Tibial nerve (tissue), 4 donors: ENCODE data around the gene MRPL36. TPM values are rescaled to one million over a fixed set of nuclear protein-coding genes. Genes with fewer than 3 reads are reported as not detected.

Source experiments
- DNase-seq, 2 donors: peaks; one replicate each; pipeline ENCODE4 v3.0.0-alpha.2; 2019; ENCODE audit warnings: low spot score in 2 of 2
- H3K27ac ChIP-seq, 4 donors: fragments of 200-600 bp; sonication (generic) in 3 of 4; one replicate each; pipeline ENCODE4 v1.5.1; 2017 to 2019; ENCODE audit warnings: mild to moderate bottlenecking in 1 of 4
- H3K27me3 ChIP-seq, 2 donors: fragments of 200-600 bp; sonication (generic) in 1 of 2; one replicate each; pipeline versions ENCODE4 v1.5.1 to v1.6.0; 2017 to 2019
- H3K36me3 ChIP-seq, 3 donors: fragments of 200-600 bp; sonication (generic); one replicate each; pipeline ENCODE4 v1.5.1; 2018 to 2019
- H3K4me1 ChIP-seq, 4 donors: fragments of 200-600 bp; sonication (generic) in 3 of 4; one replicate each; pipeline ENCODE4 v1.5.1; 2017 to 2019
- H3K4me3 ChIP-seq, 4 donors: fragments of 200-600 bp; sonication (generic) in 3 of 4; one replicate each; pipeline ENCODE4 v1.5.1; 2017 to 2019; ENCODE audit warnings: mild to moderate bottlenecking in 1 of 4, moderate library complexity in 1 of 4
- H3K9me3 ChIP-seq, 4 donors: fragments of 200-600 bp; sonication (generic) in 3 of 4; one replicate each; pipeline ENCODE4 v1.5.1; 2017 to 2019
- EP300 ChIP-seq, 2 donors: sonication (generic); formaldehyde crosslinking; IDR thresholded peaks; one replicate each; pipeline ENCODE4 v1.6.1; 2017; ENCODE audit warnings: antibody characterized with exemption in 2 of 2, mild to moderate bottlenecking in 1 of 2
- POLR2A ChIP-seq, 2 donors: fragments of 450-650 bp; IDR thresholded peaks; one replicate each; pipeline ENCODE4 v1.6.1; 2017; ENCODE audit warnings: antibody characterized with exemption in 2 of 2, mild to moderate bottlenecking in 2 of 2, moderate library complexity in 2 of 2
- WGBS, 2 donors: methylation state at CpG; one replicate each; pipeline ENCODE4 v1.1.5; 2018; 5-methylcytosine and 5-hydroxymethylcytosine counted together
- total RNA-seq, 4 donors: library from RNA; depleted of rRNA; stranded (reverse); fragments of >200 nt; gene quantifications; one replicate each; pipeline ENCODE4 v1.1.0, GENCODE V29; 2016
- TF ChIP-seq, protein P1 (sequence below), 5 experiments: fragments of 200-600 bp in 3 of 5; fragments of 450-650 bp in 2 of 5; sonication (generic) in 3 of 5; IDR thresholded peaks; one replicate each; pipeline ENCODE4 v1.5.1; 2016 to 2019; ENCODE audit warnings: antibody characterized with exemption in 5 of 5, mild to moderate bottlenecking in 3 of 5, moderate library complexity in 2 of 5

MRPL36 gene
- total RNA-seq, 4 donors from 2014 or later, result 18.2 to 54.0 (median 27.8) TPM

DNA sequence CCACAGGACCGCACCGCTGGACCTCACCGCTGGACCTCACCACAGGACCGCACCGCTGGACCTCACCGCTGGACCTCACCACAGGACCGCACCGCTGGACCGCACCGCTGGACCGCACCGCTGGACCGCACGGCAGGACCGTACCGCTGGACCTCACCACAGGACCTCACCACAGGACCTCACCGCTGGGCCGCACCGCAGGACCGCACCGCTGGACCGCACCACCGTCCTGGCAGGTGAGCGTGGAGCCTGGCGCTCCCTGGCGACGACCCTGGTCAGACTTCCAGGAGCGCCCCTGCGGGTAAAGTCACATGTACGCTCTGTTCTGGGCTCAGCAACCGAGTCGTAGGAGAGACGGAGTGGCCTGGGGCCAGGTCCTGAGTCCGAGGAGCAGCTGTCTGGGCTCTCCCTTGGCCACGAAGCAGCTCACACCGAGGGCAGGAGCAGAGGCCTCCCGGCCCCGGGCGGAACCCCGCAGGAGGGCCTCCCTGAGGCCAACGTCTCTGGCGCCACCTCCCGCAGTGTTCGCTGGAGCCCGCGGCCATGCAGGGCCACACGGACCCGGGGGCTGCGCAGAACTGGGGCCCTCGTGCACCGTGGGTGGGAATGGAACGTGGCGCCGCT is 30.5 kb downstream of the MRPL36 start:
- TF ChIP-seq EP300 (IDR thresholded peaks at IDR 0.05) (no peak), POLR2A (IDR thresholded peaks at IDR 0.05) (no peak)
- TF ChIP-seq, protein P1, sequence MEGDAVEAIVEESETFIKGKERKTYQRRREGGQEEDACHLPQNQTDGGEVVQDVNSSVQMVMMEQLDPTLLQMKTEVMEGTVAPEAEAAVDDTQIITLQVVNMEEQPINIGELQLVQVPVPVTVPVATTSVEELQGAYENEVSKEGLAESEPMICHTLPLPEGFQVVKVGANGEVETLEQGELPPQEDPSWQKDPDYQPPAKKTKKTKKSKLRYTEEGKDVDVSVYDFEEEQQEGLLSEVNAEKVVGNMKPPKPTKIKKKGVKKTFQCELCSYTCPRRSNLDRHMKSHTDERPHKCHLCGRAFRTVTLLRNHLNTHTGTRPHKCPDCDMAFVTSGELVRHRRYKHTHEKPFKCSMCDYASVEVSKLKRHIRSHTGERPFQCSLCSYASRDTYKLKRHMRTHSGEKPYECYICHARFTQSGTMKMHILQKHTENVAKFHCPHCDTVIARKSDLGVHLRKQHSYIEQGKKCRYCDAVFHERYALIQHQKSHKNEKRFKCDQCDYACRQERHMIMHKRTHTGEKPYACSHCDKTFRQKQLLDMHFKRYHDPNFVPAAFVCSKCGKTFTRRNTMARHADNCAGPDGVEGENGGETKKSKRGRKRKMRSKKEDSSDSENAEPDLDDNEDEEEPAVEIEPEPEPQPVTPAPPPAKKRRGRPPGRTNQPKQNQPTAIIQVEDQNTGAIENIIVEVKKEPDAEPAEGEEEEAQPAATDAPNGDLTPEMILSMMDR (IDR thresholded peaks at IDR 0.05), result no peak
- WGBS, 2 donors, result 94 to 96% methylated on average over 30 to 39 of the region's 54 CpGs
- no peak for DNase-seq

DNA sequence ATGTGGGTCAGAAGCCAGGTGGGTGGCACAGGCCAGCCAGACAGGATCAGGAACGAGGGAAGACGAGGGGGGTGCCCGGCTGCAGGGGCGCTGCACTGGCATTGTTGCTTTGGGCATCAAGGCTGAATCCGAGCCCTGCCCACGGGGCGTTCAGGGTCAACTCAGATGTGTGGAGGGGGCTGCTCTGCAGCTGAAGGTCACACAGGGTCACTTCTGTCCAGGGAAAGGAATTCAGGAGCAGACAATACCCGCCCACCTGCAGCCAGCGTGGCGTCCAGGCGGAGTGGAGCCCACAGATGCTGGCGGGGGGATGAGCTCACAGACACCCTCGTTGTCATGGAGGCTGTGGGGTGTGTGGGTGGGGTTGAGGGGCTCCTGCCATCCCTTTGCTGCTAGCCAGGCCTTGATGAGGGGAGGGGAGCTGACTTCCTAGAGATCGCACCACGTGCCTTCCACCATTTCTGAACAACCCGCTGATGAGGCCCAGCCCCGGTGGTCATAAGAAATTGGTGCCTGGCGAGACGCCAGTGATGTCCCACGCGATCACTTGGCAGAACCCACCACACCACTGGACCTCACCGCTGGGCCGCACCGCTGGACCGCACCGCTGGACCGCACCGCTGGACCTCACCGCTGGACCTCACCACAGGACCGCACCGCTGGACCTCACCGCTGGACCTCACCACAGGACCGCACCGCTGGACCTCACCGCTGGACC is 31.2 kb downstream of the MRPL36 start:
- TF ChIP-seq EP300 (IDR thresholded peaks at IDR 0.05) (no peak), POLR2A (IDR thresholded peaks at IDR 0.05) (no peak)
- TF ChIP-seq, protein P1 (IDR thresholded peaks at IDR 0.05), result no peak
- H3K4me1 ChIP-seq, result no peaks in the 10 kb centered on the region
- H3K27me3 ChIP-seq, result peaks cover 0 to 20% of the 10 kb centered on the region in 2 donors
- no peak overlapping the region for H3K27ac ChIP-seq
- peaks cover 0 to 2% (median 0%) of the 10 kb centered on the region in 4 donors for H3K9me3 ChIP-seq
- no peak overlapping the region for H3K4me3 ChIP-seq
- 77 to 80% methylated on average over 23 to 28 of the region's 35 CpGs for WGBS, 2 donors
- no peak for DNase-seq
- H3K36me3 ChIP-seq, result no peaks in the 10 kb centered on the region

More for the DNA sequence above, 30.5 kb downstream of the MRPL36 start:
- H3K36me3 ChIP-seq, result no peaks in the 10 kb centered on the region
- H3K4me3 ChIP-seq, result no peak overlapping the region
- peaks cover 0 to 8% (median 0%) of the 10 kb centered on the region in 4 donors for H3K9me3 ChIP-seq
- H3K27ac ChIP-seq, result no peak overlapping the region
- no peaks in the 10 kb centered on the region for H3K4me1 ChIP-seq
- peaks cover 0 to 20% of the 10 kb centered on the region in 2 donors for H3K27me3 ChIP-seq

DNA sequence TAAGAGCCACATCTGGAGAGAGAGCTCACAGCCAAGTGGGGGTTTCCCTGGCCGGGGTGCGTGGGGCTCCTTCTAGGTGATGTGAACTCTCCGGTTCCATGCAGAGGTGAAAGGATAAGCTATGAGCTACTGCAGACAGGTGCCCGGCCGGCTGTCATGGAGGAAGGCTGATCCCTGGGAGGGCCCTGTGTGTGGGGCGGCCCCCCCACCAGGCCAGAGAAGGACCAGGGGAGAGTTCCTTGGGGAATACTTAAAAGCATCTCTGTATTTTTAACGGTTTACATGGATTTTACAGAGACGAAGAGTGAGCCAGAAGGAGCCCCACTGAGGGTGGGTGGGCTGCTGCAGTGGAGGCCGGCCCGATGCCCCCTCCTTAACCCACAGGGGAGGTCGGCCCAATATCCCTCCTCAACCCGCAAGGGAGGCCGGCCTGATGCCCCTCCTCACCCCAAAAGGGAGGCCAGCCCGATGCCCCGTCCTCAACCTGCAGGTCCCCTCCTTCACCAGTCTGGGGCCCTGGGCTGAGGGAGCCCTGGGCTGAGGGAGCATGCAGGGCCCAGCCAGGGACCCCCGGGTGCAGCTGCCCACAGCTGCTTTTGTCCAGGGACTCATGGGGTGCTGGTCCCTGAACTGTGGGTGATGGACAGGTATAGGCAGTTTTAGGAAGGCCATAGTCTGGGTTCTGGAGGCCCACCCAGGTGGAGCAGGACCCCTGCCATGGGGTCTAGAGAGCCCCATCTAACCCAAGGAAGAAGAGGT is 31.9 kb downstream of the MRPL36 start:
- no peak for DNase-seq
- Histone ChIP-seq H3K9me3 (no peaks in the 10 kb centered on the region), H3K27ac (no peak overlapping the region), H3K4me1 (no peaks in the 10 kb centered on the region), H3K4me3 (no peak overlapping the region), H3K36me3 (no peaks in the 10 kb centered on the region), H3K27me3 (peaks cover 0 to 20% of the 10 kb centered on the region in 2 donors)
- WGBS, 2 donors, result 57 to 63% methylated on average over 11 to 16 of the region's 16 CpGs
- TF ChIP-seq, protein P1 (IDR thresholded peaks at IDR 0.05), result no peak
- TF ChIP-seq EP300 (IDR thresholded peaks at IDR 0.05), result no peak
- TF ChIP-seq POLR2A (IDR thresholded peaks at IDR 0.05), result no peak

DNA sequence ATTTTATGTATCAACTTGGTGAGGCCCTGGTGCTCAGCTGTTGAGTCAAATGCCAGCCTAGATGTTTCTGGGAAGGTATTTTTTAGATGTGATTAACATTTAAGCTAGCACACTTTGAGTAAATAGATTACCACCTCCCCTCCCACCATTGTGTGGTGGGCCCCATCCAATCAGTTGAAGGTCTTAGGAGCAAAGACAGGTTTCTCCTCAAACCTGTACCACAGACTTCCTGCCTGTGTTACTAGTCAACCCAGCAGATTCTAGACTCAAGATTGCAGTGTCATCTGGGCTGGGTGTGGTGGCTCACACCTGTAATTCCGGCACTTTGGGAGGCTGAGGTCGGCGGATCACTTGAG is 33.8 kb downstream of the MRPL36 start:
- TF ChIP-seq, protein P1 (IDR thresholded peaks at IDR 0.05), result no peak
- no peak for TF ChIP-seq EP300 (IDR thresholded peaks at IDR 0.05)
- TF ChIP-seq POLR2A (IDR thresholded peaks at IDR 0.05), result no peak
- Histone ChIP-seq H3K27me3 (peaks cover 0 to 25% of the 10 kb centered on the region in 2 donors), H3K4me1 (no peaks in the 10 kb centered on the region), H3K9me3 (no peaks in the 10 kb centered on the region), H3K36me3 (no peaks in the 10 kb centered on the region), H3K4me3 (no peak overlapping the region), H3K27ac (no peak overlapping the region)
- no peak for DNase-seq
- 90 to 93% methylated on average over 3 of the region's 3 CpGs for WGBS, 2 donors
